Left ventricle myocardium inferior (tissue), 1 donor: ENCODE results near the gene KHNYN. TPM values are rescaled to one million over a fixed set of nuclear protein-coding genes. Genes with fewer than 3 reads are reported as not detected.
A peak's percentile ranks its signal among the peaks of the same experiment; 100 is the strongest.
"Not testable (repeated sequence)": the region's sequence is repeated elsewhere in the genome, so short reads cannot be mapped to it uniquely, and the experiment has no call there.

Source experiments
- DNase-seq: peaks from one replicate; pipeline ENCODE4 v3.0.0-alpha.2; 2020
- H3K27ac ChIP-seq: fragments of 200-600 bp; replicated peaks from 2 replicates; pipeline ENCODE4 v1.8.0; 2021
- H3K27me3 ChIP-seq: fragments of 200-600 bp; 2 replicates; pipeline ENCODE4 v1.8.0; 2021; ENCODE audit warnings: low read depth
- H3K36me3 ChIP-seq: fragments of 200-600 bp; 2 replicates; pipeline ENCODE4 v1.8.0; 2021
- H3K4me1 ChIP-seq: fragments of 200-600 bp; 2 replicates; pipeline ENCODE4 v1.8.0; 2021
- H3K4me3 ChIP-seq: fragments of 200-600 bp; 2 replicates; pipeline ENCODE4 v1.8.0; 2021; ENCODE audit warnings: mild to moderate bottlenecking, moderate library complexity
- H3K9me3 ChIP-seq: fragments of 200-600 bp; replicated peaks from 2 replicates; pipeline ENCODE4 v1.8.0; 2021
- intact Hi-C: fragments of 100-400 bp; cut with micrococcal nuclease; formaldehyde crosslinking; loops from one replicate; pipeline ENCODE4 v1.11.0; 2022
- total RNA-seq: library from RNA; stranded (reverse); fragmentation: NEBNext Ultra II Directional; extraction: Animal tissue kit (Norgen Biotek cat#: 25700); gene quantifications from one replicate; pipeline ENCODE4 v1.2.1, GENCODE V29; 2021
- TF ChIP-seq, protein P1 (sequence below): fragments of 200-600 bp; IDR thresholded peaks from 2 replicates; pipeline ENCODE4 v1.8.0; 2021; ENCODE audit warnings: antibody characterized with exemption, mild to moderate bottlenecking, borderline replicate concordance
- donor health status: DM: no; HTN: yes; CAD: no; lungs with severe emphysema.

KHNYN gene
- total RNA-seq, 1 donor from 2014 or later, result 20.5 TPM

DNA sequence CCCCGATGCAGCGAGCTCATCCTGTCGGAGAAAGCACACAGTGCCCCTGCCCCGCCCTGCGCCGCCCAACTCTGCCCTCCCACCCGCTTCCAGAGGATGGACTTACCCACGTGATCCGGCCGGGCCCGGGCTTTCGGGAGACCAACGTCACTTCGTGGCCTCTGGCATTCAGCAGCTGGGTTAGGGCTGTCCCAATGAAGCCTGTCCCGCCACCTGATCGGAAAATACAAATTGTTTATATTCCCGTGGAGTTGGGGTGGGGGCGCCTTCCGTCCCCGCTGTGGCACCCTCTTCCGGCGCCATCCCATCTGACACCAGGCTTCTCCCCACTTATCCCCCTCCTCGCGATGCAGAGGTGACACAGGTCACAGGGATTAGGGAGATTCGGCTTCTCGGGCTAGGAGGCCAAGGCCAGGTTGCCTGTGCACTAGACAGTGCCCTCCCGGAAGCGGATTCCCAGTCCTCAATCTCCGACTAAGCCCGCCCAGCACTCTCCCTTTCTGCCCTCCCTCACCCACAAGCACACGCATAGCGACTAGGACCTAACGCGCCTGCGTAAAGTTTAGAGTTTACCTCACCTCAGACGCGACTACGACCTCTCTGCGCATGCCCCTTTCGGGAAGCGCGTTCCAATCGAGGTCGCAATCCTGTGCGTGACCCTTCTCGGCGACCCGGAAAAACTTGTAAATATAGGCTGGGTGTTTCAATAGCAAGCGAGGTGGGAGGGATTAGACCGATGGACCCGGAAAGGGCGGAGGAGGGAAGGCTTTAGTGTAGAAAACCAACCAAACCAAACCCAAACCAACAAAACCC, 12.7 kb downstream of the KHNYN start, which contains the start of gene SDR39U1:
SDR39U1 (minus strand) TSS at position 537 of the 813 bp plus-strand sequence; CDS start at position 530, 7 bp downstream.
- intact Hi-C loops, result no loop called here
- no peaks in the 10 kb centered on the region for H3K27me3 ChIP-seq
- H3K27ac ChIP-seq, result peak within 1 kb of the TSS; percentile 100
- peaks cover 38% of the 10 kb centered on the region for H3K36me3 ChIP-seq
- DNase-seq, result peak; percentile 96
- peak within 1 kb of the TSS; percentile 79 for H3K4me3 ChIP-seq
- H3K9me3 ChIP-seq, result no peaks in the 10 kb centered on the region
- TF ChIP-seq, protein P1, sequence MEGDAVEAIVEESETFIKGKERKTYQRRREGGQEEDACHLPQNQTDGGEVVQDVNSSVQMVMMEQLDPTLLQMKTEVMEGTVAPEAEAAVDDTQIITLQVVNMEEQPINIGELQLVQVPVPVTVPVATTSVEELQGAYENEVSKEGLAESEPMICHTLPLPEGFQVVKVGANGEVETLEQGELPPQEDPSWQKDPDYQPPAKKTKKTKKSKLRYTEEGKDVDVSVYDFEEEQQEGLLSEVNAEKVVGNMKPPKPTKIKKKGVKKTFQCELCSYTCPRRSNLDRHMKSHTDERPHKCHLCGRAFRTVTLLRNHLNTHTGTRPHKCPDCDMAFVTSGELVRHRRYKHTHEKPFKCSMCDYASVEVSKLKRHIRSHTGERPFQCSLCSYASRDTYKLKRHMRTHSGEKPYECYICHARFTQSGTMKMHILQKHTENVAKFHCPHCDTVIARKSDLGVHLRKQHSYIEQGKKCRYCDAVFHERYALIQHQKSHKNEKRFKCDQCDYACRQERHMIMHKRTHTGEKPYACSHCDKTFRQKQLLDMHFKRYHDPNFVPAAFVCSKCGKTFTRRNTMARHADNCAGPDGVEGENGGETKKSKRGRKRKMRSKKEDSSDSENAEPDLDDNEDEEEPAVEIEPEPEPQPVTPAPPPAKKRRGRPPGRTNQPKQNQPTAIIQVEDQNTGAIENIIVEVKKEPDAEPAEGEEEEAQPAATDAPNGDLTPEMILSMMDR, result no peak
- H3K4me1 ChIP-seq, result peaks cover 58% of the 10 kb centered on the region

DNA sequence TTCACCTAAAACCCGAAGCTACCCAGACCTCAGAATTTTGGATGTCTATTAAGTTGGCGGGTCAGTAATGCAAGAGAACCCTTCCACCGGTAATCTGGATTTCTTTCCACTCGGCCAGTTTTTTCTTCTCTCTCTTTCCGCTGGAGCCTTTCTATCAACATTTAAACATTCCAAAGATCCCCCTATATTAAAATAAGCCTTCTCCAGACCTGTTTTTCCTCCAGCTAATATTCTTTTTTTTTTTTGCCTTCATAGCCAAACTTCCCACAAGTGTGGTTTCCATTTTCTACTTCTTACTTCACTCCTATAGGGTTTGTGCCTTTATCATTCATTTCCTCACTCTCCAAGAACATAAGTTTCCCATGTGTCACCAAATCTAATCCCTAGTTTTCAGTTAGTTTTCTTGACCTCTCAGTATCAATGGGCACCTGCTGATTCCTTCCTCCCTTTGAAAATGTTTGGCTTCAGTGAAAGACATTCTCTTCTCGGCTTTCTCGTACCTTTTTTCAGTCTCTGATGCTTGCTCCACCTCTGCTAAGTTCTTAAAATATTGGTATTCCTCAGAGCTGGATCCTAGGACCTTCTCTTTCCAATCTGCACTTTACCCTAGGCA, 13.4 kb downstream of the KHNYN start:
- Histone ChIP-seq H3K4me1 (peaks cover 51% of the 10 kb centered on the region), H3K27ac (peak overlapping the region; percentile 100), H3K4me3 (peak overlapping the region; percentile 79), H3K27me3 (no peaks in the 10 kb centered on the region), H3K36me3 (peaks cover 31% of the 10 kb centered on the region), H3K9me3 (no peaks in the 10 kb centered on the region)
- TF ChIP-seq, protein P1, result no peak
- DNase-seq, result no peak
- intact Hi-C loops, result no loop called here

DNA sequence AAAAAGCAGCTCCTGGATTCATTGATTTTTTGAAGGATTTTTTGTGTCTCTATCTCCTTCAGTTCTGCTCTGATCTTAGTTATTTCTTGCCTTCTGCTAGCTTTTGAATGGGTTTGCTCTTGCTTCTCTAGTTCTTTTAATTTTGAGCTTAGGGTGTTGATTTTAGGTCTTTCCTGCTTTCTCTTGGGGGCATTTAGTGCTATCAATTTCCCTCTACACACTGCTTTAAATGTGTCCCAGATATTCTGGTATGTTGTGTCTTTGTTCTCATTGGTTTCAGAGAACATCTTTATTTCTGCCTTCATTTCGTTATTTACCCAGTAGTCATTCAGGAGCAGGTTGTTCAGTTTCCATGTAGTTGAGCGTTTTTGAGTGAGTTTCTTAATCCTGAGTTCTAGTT, 21.1 kb downstream of the KHNYN start:
- H3K4me1 ChIP-seq, intact Hi-C loops, H3K27ac ChIP-seq, H3K9me3 ChIP-seq, H3K27me3 ChIP-seq, H3K4me3 ChIP-seq, DNase-seq, H3K36me3 ChIP-seq: not testable (repeated sequence)

DNA sequence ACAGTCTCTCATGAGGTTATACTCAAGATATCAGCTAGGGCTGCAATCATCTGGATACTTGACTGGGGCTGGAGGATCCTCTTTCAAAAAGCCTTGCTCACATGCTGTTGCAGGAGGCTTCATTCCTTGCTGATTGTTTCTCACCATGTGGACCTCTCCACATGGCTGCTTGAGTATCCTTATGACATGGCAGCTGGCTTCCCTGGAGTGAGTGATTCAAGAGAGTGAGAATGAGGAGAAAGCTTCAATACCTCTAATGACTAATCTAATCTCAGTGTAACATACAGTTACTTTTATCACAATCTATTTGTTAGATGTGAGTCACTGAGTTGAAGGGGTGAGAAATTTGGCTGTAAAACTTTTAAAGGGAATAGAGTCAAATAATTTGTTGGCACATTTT, 27.2 kb downstream of the KHNYN start:
- H3K36me3 ChIP-seq, result no peaks in the 10 kb centered on the region
- peaks cover 12% of the 10 kb centered on the region for H3K4me1 ChIP-seq
- H3K9me3 ChIP-seq, result no peaks in the 10 kb centered on the region
- no peaks in the 10 kb centered on the region for H3K27me3 ChIP-seq
- intact Hi-C loops, result no loop called here
- H3K4me3 ChIP-seq, result no peak overlapping the region
- H3K27ac ChIP-seq, result no peak overlapping the region
- TF ChIP-seq, protein P1, result no peak
- no peak for DNase-seq

DNA sequence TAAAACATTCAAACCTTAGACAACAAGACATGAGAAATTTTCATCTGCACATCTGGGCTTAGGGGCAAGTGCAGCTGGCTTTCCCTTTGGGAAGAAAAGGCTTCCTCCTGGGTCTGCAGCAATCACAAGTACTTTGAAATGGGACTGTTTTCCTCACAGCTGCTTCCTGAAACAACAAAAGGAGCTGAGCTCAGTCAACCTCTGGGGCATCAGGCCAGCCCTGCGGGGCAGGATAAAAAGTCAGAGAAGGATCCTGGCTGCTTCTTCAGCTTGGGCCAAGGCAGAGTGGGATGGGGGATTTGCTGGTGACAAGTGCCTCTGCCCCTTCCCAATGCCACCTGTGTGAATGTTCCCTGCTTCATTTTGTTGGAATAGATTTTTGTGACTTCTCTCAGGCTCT, 29.0 kb downstream of the KHNYN start:
- Histone ChIP-seq H3K9me3 (no peaks in the 10 kb centered on the region), H3K4me3 (no peak overlapping the region), H3K4me1 (peaks cover 12% of the 10 kb centered on the region), H3K27me3 (no peaks in the 10 kb centered on the region), H3K27ac (no peak overlapping the region), H3K36me3 (no peaks in the 10 kb centered on the region)
- DNase-seq, result no peak
- TF ChIP-seq, protein P1, result no peak
- intact Hi-C loops, result no loop called here

DNA sequence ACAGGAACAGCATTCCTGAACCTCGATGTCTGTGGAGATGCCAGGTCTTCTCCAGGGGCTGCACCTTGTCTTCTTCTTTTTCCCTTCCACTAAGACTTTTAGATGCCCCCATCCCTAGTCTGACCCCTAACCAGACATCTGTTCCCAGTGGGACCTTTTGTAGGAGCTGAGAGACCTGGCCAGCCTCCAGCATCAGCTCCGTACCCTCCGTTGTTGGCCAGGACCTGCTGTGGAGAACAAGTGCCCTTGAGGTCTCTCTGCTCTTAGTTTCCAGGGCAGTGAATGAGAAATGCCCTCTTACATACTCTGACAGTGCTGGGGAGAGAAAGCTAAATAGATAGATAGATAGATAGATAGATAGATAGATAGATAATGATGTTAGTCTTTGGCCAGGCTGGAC, 29.6 kb downstream of the KHNYN start:
- intact Hi-C loops, result no loop called here
- H3K27me3 ChIP-seq, result no peaks in the 10 kb centered on the region
- peaks cover 12% of the 10 kb centered on the region for H3K4me1 ChIP-seq
- no peaks in the 10 kb centered on the region for H3K9me3 ChIP-seq
- H3K36me3 ChIP-seq, result no peaks in the 10 kb centered on the region
- H3K4me3 ChIP-seq, result no peak overlapping the region
- DNase-seq, result no peak
- TF ChIP-seq, protein P1, result no peak
- no peak overlapping the region for H3K27ac ChIP-seq
